Hematopoietic multipotent progenitor cell treated with erythropoietin and hydrocortisone succinate and interleukin-3 and kit ligand, for 6 days (in vitro differentiated cells): ENCODE results near the gene NDE1.
"Not testable (repeated sequence)": the region's sequence is repeated elsewhere in the genome, so short reads cannot be mapped to it uniquely, and the experiment has no call there.

ENCODE experiments used
- DNase-seq: peaks from one replicate; pipeline ENCODE4 v3.0.0-alpha.2; 2015

Gene NDE1, protein sequence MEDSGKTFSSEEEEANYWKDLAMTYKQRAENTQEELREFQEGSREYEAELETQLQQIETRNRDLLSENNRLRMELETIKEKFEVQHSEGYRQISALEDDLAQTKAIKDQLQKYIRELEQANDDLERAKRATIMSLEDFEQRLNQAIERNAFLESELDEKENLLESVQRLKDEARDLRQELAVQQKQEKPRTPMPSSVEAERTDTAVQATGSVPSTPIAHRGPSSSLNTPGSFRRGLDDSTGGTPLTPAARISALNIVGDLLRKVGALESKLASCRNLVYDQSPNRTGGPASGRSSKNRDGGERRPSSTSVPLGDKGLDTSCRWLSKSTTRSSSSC

DNA sequence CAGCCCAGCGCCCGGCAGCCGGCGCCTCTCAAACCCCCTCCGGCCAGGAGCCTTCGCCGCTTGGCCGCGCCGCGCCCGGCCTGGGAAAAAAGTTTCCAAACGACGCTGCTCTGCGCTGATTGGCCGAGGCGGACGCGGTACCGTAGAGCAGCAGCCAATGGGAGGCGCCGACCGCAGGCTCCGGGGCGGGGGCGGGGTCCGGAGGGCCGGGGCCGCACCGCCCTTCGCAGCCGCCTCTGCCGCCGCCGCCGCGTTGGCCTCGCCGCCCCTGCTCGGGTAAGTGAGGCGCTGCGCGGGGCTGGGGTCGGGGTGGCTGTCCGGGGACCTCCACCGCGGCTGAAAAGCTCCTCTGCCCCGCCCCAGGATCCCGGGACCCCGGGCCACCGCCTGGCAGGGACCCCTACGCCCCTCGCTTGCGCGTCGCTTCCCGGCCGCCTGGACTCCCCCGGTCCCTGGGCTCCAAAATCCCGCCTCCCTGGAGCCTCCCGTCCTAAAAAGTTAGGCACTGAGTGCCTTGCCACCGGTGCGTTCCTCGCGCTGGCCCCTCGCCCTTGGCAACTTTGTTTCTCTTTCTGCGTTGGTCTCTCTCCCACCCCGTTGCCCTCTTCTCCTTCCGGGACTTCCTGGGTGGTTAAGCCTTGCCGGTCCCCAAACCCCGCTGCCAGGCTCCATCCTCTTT lies at the start of gene NDE1:
TSS of gene NDE1 (plus strand) at position 227 of the 679 bp plus-strand sequence. CDS start 14,534 bp downstream, outside the sequence.
- DNase-seq = peak; percentile 94

DNA sequence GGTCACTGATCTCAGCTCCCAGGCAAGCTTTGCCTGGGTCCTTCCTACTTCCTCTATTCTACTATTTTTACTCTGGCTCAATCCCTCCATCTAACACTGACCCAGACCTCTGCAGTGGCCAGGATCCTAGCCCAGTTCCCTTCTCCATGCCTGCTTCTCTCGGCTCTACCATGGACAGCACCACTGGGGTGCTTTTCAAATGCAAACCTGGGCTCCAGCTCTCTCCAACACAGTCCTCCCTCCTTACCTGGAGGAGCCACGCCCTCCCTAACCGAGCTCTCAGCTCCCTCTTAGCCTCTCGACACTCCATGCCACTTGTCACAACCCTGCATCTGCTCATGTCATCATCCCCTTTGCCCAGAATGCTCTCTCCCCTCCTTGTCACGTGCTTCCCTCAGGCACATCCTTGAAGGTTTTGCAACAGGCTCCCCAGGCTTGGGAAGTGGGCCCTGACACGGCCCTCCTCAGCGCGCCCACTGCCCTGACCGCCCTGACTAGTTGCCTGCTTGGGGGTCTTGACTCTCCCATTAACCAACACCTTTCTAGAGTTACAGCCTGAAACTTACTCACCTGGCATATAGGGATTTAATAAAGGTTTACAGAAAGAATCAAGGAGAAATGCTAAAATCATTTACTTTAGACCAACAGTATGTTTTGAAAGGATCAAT lies 48.7 kb upstream of the NDE1 start:
- DNase-seq = no peak

DNA sequence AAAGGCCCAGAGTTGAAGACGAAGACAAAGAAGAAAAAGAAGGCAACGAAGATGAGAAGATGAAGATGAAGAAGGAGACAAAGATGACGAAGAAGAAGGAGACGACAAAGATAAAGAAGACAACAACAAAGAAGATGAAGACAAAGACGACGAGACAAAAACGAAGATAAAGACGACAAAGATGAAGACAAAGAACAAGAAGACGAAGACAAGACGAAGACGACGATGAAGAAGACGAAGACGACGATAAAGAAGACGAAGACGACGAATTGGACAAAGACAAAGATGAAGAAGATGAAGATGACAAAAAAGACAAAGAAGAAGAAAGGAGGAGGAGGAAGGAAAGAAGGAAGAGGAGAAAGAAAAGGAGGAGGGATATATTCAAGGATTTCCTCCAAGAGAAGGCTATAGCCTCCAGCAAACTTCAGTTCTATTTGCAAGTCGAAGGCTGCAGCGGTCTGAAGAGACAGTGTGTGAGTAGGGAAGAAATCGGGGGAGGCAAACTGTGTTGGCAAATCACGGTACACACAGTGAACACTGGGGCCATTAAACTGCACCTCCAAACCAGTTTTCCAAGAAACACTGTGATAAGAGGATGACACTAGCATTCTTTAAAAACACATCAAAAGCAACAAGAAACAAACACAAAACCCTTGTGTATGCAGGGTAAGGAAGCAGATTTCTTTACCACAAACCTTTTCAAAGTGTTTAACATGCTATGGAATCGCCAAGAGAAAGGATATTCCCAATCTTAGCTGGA lies 47.6 kb upstream of the NDE1 start:
- no peak for DNase-seq

DNA sequence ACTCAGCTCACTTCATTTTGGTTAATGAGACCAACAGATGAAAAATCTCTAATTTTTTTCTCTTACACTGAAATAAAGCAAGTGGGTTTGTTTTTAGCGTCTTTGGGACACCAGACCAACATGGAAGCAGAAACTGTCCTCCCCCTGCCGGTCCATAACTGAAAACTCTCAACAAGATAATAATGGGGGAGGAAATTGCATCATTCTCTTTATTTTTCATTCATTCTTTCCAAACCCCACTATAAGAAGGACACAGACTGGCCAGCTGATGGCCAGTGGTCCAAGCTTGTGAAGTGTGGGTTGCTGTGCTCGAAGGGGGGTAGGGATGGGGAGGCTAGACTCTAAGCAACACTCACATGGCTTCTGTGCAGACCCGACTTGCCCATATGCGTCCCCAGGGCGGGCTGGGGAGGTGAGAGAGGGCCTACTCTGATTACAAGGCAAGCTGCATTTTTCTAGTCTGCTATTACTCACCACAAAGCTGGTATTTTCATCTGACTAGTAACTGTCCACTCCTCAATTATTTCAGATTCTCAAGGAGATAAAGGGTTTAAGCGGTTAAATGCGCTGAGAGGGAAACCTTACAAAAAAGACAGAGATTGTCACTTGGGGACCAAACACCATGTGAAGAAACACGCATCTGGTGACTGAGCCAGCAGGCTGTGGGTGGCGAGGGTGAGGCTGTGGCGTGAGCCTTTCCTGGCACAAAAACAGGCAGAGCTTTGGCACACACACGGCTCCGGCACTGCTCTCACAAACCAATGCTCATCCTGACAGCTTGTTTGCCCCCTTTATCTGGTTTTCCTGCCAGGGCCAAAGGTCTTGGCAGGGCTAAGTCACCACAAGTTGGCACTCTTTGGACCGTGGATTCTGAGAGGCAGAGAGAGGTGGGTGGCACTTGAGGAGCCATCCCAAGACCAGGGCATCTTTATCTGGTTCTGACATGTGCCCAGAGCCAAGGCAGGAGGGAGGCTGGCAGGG lies 45.3 kb upstream of the NDE1 start:
- DNase-seq = peak; percentile 91

DNA sequence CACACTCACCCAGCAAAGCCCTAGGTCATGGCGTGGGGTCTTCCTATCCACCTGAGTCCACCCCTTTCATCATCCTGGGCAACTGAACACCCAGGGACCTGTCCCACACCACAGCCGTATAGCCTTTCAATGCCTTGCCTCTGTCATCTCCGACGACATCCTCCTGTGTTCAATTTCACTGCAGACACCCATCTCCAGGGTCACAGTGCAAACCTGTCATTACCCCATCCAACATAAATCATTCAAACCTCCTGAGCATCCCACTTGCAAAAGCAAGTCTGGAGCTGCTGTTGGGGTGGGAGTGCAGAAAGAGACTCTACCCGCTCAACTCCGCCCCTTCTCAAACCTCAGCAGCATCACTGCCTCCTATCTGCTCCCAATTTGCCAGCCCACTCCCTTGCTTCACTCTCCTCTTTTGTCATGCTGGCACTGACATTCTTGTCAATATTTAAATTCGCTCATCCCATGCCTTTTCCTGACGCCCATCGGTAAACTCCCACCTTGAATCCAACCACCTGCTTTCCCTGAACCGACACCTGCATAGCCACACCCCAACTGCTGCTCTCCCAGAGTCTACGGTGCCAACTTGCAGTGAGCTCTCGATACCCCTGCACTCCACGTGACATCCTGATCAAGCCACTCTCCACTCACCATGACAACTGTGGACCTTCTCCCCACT lies 44.1 kb upstream of the NDE1 start:
- DNase-seq = peak; percentile 9

DNA sequence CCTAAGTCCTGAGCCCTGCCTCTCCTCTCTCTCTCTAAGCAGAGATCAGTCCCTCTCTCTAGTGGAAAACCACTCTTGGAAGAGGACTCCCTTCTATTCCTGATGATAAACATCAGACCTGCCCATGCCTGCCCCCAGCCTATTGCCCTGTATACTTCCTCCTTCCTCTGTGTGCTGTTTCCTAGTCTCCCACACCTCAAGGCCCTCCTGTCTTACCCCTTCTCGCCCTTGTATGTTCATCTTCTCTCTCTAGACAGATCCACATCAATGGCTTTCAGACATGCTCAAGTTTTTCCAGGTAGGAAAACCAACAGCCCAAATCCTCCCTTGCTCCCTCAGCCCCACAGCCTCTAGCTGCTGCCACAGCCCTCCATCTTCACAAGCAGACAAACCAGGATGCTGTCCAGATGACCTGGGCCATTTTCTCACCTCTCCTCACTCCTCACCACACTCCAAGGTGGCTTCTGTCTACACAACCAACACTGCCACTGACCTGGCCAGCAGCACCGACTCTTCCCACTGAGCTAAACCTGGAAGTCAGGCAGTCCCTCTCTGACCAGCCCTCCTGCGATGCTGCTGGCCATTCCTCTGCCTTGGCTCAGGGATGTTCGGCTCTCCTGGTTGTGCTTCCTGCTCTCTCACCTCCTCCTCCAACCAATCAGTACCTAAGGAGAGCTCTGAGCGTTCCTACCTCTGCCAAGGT lies 43.4 kb upstream of the NDE1 start:
- DNase-seq = no peak

DNA sequence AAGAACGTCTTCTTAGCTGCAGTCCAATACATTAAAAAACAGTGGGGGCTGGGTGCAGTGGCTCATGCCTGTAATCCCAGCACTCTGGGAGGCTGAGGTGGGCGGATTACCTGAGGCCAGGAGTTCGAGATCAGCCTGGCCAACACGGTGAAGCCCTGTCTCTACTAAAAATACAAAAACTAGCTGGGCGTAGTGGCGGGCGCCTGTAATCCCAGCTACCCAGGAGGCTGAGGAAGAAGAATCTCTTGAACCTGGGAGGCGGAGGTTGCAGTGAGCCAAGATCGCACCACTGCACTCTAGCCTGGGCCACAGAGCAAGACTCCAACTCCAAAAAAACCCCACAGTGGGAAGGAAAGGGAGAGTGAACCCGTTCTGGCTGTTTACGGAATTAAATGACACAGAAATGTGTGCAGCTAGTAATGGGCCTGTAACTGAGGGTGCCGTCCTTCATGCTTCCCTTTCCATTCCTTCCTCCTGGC lies 42.8 kb upstream of the NDE1 start:
- not testable (repeated sequence) for DNase-seq

DNA sequence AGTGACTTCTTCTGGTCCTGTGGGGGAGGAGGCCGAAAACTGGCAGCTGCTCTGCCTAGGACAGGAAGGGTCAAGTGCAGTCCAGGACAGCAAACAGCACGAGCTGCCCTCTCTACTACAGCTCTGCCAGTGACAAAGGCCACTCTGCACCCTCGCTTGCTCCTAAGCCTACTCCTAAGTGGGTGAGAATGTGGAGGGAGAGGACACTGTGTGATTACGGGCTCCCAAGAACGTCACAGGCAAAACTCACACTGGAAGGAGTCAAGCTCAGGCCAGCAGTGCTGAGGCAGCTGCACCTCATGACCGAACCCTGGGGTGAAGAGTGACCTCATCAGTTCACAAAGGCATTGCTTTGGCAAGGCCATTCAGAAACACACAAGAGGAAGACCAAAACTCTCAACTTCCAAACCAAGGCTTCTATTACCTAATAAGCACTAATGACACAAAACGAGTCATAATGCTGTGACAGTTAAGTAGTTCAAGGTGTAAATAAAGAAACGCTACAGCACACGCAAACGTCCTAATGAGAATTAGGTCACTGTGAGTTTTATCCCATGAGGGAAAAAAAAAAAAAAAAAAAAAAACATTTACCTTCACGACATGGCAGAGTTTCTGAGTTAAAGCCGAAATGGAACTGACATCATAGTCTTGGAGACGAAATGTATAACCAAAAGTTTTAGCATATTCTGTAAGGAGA lies 42.2 kb upstream of the NDE1 start:
- no peak for DNase-seq

DNA sequence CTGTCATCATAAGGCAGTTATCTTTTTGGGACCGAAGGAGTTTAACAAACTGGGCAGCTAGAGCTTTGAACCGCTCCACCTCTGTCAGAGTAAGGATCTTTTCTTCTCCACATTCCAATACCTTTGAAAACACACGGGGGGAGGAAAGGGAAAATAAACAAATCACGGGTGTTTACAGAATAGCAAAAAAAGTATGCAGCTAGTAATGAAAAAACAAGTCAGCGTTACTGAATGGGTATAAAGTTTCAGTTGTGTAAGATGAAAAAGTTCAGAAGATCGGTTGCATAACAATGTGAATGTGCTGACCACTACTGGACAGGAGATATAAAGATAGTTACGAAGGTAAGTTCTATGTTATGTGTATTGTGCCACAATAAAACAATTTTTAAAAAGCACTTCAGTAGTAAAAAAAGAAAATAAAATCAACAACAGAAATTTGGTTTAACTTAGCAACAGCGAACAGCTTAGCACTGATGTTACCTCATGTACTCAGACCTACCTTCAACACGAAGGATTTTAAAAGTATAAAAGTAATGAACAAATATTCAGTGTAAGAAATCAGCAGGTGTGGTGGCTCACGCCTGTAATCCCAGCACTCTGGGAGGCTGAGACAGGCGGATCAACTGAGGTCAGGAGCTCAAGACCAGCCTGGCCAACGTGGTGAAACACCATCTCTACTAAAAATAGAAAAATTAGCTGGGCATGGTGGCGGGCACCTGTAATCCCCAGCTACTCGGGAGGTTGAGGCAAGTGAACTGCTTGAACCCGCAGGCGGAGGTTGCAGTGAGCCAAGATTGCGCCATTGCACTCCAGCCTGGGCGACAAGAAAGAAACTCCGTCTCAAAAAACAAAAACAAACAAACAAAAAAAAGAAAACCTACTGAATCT lies 41.4 kb upstream of the NDE1 start:
- DNase-seq = no peak

DNA sequence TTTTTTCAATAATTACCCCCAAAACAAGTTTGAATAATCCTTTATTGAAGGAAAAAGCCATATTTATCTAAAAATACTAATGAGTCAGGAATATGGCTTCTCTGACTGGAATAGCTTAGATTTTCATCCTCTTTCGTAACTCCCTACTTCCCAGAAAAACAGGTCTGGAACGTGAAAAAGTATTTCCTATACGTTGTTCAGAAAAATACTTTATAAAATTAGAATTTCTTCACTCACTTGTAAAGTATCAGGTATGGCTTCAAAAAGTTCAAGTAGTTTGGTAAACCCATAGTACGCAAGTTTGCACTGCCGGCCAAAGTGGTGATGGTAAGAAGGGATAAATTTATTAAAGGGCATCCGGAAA lies 40.8 kb upstream of the NDE1 start:
- no peak for DNase-seq

DNA sequence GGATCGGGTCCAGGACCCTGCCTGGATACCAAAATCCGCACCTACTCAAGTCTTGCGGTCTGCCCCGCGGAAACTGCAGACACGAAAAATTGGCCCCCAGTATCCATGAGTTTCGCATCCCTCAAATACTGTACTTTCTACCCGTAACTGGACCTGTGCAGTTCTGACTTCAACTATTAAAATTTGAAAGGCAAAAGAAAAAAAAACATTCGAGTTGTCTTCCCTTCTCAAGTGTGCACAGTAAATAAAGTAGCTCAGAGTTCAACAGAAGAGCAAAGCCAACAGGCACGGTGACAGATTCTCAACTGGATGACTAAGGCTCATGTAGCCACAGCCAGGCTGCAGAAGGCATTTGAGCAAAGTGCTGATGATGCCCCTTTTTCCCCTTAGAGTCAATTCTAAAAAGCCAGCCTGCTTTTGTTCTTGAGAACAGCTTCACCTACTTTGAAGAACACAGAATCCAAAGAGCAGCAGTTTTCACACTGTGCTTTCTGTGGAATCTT lies 39.6 kb upstream of the NDE1 start:
- DNase-seq = no peak

DNA sequence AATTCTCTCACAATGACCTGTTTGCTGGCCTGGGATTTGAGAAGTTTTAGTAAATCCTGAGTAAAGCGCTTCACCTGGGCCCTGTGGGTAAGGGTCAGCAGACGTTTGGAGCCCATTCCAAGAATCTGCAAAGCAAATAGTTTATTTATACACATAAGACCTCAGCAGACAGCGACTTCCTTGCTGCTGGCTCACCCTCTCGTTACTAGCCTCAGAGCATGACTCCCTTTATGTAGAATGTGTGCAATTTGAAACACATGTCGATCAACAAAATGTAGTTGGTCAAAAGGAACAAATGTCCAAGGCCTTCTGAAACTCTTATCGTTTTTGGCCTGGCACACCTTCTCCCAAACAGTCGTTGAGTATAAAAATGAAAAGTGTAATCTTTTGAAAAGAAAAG lies 38.4 kb upstream of the NDE1 start:
- no peak for DNase-seq

DNA sequence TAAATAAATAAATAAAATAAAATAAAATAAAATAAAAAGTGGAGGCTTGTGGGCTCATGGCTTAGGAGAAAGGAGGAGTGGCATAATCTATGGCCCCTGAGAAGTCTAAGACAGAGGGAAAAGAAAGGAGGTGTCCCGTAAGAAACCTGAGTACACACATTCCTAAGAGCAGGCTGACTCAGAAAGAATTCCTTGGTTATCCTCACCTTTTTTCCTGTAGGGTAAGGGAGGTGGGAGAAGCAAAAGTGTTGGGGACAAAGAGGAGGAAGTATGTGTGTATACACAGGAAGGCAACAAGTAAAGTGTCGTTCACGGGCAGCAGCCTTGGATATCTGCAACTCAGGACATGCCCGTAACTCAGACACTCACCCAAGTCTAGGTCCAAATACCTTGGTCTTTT lies 36.4 kb upstream of the NDE1 start:
- DNase-seq = no peak

DNA sequence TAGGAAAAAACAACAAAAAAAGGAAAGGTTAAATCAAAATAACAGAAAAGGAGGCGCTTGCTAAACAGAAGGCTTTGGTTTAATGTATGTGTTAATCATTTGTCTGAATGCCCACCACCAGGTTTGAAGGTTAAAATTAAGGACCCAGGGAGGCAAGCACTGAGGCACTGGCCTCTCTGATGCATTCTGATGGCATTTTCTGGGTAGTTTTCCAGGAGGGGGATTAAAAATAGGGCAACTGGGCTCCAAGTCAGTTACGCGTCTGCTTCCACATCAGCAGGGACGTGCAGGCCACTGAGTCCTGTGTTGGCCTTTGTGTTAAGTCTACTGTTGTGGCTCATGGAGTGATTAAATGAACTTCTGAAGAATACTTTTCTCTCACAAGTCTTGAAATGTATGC lies 34.0 kb upstream of the NDE1 start:
- DNase-seq = no peak

DNA sequence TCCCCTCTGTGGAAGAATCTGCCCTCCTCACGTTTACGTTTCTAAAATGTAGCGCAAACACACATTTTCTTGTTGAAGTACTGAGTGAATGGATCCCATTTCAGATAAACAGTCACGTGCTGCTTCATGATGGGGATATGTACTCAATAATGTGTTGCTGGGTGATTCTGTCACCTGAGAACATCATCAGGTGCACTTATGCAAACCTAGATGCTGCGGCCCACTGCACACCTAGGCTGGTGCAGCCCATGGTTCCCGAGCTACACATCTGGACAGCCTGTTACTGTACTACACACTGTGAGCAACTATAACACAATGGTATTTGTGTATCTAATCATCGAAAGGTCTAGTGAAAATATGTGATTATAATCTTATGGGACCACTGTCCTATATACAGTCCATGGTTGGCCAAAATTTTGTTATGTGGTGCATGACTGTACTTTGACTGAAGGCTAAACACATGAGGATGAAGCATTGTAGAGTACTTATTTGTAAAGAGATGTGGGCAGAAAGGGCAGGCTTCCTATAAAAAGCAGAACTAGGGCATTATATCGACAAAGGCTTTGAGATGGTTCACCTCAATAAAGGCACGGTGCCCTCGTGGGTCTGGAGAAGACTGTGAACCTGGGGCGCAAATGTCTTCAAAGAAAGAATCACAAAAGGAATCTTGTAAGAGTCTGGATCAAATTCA lies 33.4 kb upstream of the NDE1 start:
- DNase-seq = no peak

DNA sequence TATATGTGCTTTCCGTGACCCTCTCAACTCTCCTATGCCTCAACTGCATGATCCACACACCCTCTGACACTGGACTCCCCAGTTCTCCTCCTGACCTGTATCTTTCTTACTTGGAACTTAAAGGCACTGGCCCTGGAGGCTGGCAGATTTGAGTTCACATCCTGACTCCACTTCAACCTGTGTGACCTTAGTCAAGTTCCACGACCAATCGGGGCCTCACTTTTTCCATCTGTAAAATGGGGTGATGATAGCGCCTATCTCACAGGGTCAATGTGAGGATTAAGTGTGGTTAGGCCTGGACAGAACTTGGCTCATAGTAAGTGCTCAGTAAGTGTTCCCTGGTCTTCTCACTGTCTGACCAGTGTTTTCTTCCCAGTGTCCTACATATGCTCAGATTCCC lies 32.1 kb upstream of the NDE1 start:
- DNase-seq = no peak

DNA sequence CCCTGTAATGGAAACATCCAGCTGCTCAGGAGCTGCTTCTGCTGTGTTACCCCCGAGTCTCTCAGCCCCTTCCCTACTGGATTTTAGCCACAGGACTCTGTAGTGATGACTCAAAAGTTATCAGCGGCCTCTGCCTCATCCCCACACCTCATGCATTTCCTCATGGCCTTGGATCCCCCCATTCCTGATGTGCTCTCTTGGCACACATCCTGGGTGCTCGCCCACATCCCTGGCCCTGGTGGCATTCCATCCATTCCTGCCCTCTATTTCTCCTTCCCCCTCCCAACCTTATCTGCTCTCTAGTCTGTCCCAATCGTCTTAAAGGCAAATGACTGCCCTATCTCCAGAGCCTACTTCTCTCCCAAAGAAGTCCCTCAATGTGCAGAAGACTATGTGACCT lies 31.7 kb upstream of the NDE1 start:
- no peak for DNase-seq

DNA sequence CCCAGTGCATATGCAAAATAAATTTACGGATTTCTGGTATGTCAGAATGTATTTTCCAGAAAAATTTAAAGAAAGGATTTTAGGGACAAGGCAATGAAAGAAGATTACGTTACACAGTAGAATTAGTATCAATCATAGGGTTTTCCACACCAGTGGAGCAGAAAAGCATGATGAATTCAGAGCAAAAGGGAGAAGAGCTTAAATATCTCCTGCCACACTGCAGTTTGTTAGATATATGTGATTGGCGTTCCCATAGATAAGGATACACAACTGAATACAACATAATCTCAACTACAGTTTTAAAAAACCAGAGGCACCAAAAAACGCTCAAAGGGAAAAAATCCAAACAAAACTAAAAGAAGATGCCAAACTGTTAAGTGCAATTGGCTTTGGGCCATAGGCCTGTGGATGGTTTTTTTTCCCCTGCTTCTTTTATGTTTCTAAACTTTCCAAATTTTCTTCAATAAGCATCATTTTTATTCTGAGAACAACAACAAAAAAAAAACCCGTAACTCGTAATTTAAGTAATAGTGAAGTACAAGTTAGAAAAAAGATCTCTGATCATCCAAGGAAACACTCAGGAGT lies 29.3 kb upstream of the NDE1 start:
- no peak for DNase-seq
